Mesothelial cell of epicardium (in vitro differentiated cells): ENCODE results near the gene ZNF700. TPM values are rescaled to one million over a fixed set of nuclear protein-coding genes. Genes with fewer than 3 reads are reported as not detected.
A peak's percentile ranks its signal among the peaks of the same experiment; 100 is the strongest.
"Not testable (repeated sequence)": the region's sequence is repeated elsewhere in the genome, so short reads cannot be mapped to it uniquely, and the experiment has no call there.

ENCODE experiments used
- DNase-seq, 2 experiments: peaks; one replicate each; pipeline ENCODE4 v3.0.0; 2021; ENCODE audit warnings: low spot score in 2 of 2; ENCODE audit not compliant: unreplicated experiment in 2 of 2
- H3K27ac Mint-ChIP-seq: 2 replicates; pipeline ENCODE4 v1.8.0; 2021; ENCODE audit warnings: mixed read lengths
- H3K27me3 Mint-ChIP-seq: 2 replicates; pipeline ENCODE4 v1.8.0; 2021; ENCODE audit warnings: low read depth, mixed read lengths
- H3K36me3 Mint-ChIP-seq: 2 replicates; pipeline ENCODE4 v1.8.0; 2021; ENCODE audit warnings: mixed read lengths
- H3K4me1 Mint-ChIP-seq: 2 replicates; pipeline ENCODE4 v1.8.0; 2021; ENCODE audit warnings: mixed read lengths
- H3K4me3 Mint-ChIP-seq: 2 replicates; pipeline ENCODE4 v1.8.0; 2021; ENCODE audit warnings: mild to moderate bottlenecking, moderate library complexity, mixed read lengths
- H3K9me3 Mint-ChIP-seq: 2 replicates; pipeline ENCODE4 v1.8.0; 2021; ENCODE audit warnings: mixed read lengths
- CTCF ChIP-seq: fragments of 200-600 bp; sonication (generic); IDR thresholded peaks from one replicate; pipeline ENCODE4 v1.5.0; 2021; ENCODE audit warnings: antibody characterized with exemption; ENCODE audit not compliant: unreplicated experiment
- total RNA-seq: library from RNA; stranded (reverse); gene quantifications from 3 replicates; pipeline ENCODE4 v1.2.1, GENCODE V29; 2021

The ZNF700 gene
- total RNA-seq, 1 donor from 2014 or later = 15.0 TPM

DNA sequence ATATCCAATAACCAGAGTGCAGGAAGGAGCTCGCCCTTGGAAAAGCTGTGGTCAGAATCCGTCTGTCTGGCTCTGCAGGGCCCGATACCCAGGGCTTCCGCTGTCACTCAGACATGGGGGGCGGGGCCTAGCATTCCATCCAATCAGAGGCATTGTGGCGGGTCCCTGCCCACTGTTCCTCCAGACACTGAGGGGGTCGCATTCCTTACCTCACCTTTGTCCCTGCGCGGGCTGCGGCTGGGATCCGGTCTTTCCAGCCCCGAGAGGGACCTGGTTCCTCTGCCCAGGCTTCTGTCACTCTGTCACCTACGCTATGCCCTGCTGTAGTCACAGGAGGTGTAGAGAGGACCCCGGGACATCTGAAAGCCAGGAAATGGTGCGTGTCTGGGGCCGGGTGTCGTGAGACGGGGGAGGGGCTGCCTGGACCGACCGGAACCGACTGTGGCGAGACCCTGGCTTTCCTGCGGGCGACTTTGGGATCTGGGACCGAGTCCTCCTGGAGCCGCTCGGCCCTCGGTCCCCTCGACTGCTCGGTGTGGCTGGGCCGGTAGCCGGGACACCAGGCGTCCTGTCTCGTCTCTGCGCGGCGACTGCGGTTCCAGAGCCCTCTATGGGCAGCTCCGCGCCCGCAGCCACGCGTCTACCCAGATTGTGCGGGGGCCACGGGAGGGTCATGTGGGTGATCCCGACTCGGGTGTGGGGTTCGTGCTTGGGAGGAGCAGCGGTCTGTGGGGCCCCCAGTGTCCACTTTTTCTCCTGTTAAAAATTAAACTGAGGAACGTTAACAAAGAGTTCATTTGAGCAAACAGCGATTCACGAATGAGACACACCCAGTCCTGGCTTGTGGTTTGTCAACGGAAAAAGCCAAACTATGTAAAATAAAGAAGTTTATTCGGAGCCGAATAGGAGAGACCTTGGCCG is 37.0 kb upstream of the ZNF700 start, which contains the start of gene ZNF69:
TSS of gene ZNF69 (plus strand) at position 172 of the 921 bp plus-strand sequence. CDS start at position 314, 142 bp downstream.
- peak within 1 kb of the TSS; percentile 99 for H3K27ac Mint-ChIP-seq
- H3K9me3 Mint-ChIP-seq = no peaks in the 10 kb centered on the region
- H3K4me3 Mint-ChIP-seq = peak within 1 kb of the TSS; percentile 95
- H3K27me3 Mint-ChIP-seq = no peaks in the 10 kb centered on the region
- no peak for TF ChIP-seq CTCF
- peak; percentile 76 to 86 for DNase-seq
- peaks cover 31% of the 10 kb centered on the region for H3K36me3 Mint-ChIP-seq
- peaks cover 29% of the 10 kb centered on the region for H3K4me1 Mint-ChIP-seq

DNA sequence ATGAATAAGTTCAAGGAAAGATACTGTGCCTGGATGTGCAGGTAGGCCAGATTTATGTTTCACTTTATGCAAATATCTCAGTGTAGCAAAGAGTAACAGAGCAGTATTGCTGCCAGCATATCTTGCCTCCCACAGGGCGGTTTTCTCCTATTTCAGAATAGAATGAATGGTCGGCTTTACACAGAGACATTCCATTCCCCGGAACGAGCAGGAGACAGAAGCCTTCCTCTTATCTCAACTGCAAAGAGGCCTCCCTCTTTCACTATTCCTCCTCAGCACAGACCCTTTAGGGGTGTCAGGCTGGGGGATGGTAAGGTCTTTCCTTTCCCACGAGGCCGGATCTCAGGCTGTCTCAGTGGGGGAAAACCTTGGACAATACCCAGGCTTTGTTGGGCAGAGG is 35.0 kb upstream of the ZNF700 start:
- H3K36me3 Mint-ChIP-seq = peaks cover 52% of the 10 kb centered on the region
- peaks cover 29% of the 10 kb centered on the region for H3K4me1 Mint-ChIP-seq
- H3K27ac Mint-ChIP-seq = peak overlapping the region; percentile 83
- DNase-seq, H3K27me3 Mint-ChIP-seq: not testable (repeated sequence)
- H3K9me3 Mint-ChIP-seq = peaks cover 15% of the 10 kb centered on the region
- peak overlapping the region; percentile 95 for H3K4me3 Mint-ChIP-seq

DNA sequence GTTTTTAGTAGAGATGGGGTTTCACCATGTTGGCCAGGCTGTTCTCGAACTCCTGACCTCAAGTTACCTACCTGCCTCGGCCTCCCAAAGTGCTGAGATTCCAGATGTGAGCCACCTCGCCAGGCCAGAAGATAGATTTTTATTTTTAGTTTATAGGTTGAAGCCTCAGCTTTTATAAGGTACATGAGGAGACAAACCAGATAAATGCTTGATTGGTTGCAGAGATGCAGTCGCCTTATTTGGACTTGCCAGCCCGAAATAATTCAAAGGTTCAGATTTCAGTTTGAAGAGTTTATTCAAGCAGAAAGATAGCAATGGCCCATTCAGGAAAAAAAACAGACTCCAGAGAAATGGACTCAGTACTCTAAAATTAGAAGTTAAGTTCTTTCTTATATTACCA is 34.3 kb upstream of the ZNF700 start:
- no peak for DNase-seq
- no peak for TF ChIP-seq CTCF
- peaks cover 59% of the 10 kb centered on the region for H3K36me3 Mint-ChIP-seq
- H3K27ac Mint-ChIP-seq = no peak overlapping the region
- peaks cover 22% of the 10 kb centered on the region for H3K9me3 Mint-ChIP-seq
- H3K4me1 Mint-ChIP-seq = peaks cover 29% of the 10 kb centered on the region
- no peaks in the 10 kb centered on the region for H3K27me3 Mint-ChIP-seq
- no peak overlapping the region for H3K4me3 Mint-ChIP-seq

GRCh38 chr19:11894851-11895250 is 30.1 kb upstream of the ZNF700 start:
- H3K27ac Mint-ChIP-seq = no peak overlapping the region
- peaks cover 44% of the 10 kb centered on the region for H3K9me3 Mint-ChIP-seq
- no peak for DNase-seq
- TF ChIP-seq CTCF = no peak
- H3K27me3 Mint-ChIP-seq = no peaks in the 10 kb centered on the region
- H3K4me1 Mint-ChIP-seq = peaks cover 5% of the 10 kb centered on the region
- H3K36me3 Mint-ChIP-seq = peaks cover 84% of the 10 kb centered on the region
- no peak overlapping the region for H3K4me3 Mint-ChIP-seq

GRCh38 chr19:11902228-11902627 is 22.7 kb upstream of the ZNF700 start:
- peaks cover 58% of the 10 kb centered on the region for H3K9me3 Mint-ChIP-seq
- H3K4me3 Mint-ChIP-seq = no peak overlapping the region
- peaks cover 85% of the 10 kb centered on the region for H3K36me3 Mint-ChIP-seq
- TF ChIP-seq CTCF = no peak
- no peak overlapping the region for H3K27ac Mint-ChIP-seq
- no peak for DNase-seq
- no peaks in the 10 kb centered on the region for H3K27me3 Mint-ChIP-seq
- H3K4me1 Mint-ChIP-seq = no peaks in the 10 kb centered on the region

GRCh38 chr19:11905928-11906327 is 19.0 kb upstream of the ZNF700 start:
- peaks cover 59% of the 10 kb centered on the region for H3K9me3 Mint-ChIP-seq
- H3K36me3 Mint-ChIP-seq = peaks cover 86% of the 10 kb centered on the region

DNA sequence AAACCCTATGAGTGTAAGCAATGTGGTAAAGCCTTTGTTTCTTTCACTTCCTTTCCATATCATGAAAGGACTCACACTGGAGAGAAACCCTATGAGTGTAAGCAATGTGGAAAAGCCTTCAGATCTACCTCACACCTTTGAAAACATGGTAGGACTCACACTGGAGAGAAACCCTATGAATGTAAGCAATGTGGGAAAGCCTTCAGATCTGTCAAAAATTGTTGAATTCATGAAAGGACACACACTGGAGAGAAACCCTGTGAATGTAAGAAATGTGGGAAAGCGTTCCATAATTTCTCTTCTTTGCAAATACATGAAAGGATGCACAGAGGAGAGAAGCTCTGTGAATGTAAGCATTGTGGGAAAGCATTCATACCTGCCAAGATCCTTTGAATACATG is 13.0 kb upstream of the ZNF700 start:
- not testable (repeated sequence) for DNase-seq, H3K27ac Mint-ChIP-seq, H3K4me1 Mint-ChIP-seq, H3K4me3 Mint-ChIP-seq, H3K27me3 Mint-ChIP-seq
- peaks cover 51% of the 10 kb centered on the region for H3K9me3 Mint-ChIP-seq
- peaks cover 68% of the 10 kb centered on the region for H3K36me3 Mint-ChIP-seq

More at GRCh38 chr19:11905928-11906327, 19.0 kb upstream of the ZNF700 start:
- H3K4me3 Mint-ChIP-seq = no peak overlapping the region
- no peaks in the 10 kb centered on the region for H3K4me1 Mint-ChIP-seq
- no peak for TF ChIP-seq CTCF
- H3K27me3 Mint-ChIP-seq = no peaks in the 10 kb centered on the region
- no peak for DNase-seq
- H3K27ac Mint-ChIP-seq = no peak overlapping the region

DNA sequence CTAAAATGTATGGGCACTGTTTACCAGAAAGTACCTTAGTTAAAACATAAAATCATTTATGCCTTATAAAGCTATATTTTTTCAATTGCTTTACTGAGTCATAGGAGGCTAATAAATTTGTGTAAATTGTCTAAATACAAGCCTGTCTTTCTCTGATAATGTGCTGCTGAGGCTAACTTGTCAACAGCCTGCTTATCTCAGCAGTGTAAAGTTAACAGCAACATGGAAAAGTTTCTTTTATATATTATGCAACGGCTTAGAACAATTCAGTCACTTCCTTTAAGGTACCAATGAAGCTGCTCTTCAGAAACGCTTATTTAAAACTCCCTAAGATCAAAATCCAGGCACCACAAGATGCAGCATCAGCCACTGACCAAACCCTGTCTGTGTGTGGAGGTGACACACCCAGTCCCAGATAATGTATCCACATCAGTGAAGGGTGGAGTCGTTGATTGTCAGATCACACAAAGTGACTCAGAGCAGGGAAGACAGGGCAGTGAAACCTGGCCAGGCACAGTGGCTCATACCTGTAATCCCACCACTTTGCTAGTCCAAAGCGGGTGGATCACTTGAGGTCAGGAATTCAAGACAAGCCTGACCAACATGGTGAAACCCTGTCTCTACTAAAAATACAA is 10.4 kb upstream of the ZNF700 start:
- not testable (repeated sequence) for H3K27me3 Mint-ChIP-seq, H3K27ac Mint-ChIP-seq, H3K4me1 Mint-ChIP-seq, H3K4me3 Mint-ChIP-seq, DNase-seq
- H3K36me3 Mint-ChIP-seq = peaks cover 58% of the 10 kb centered on the region
- H3K9me3 Mint-ChIP-seq = peaks cover 45% of the 10 kb centered on the region
